BE2C (cell line): ENCODE data around the gene ADGRB3.

ENCODE experiments used
- DNase-seq: peaks from one replicate; pipeline ENCODE4 v3.0.0-alpha.2; 2020
- H3K27me3 ChIP-seq: fragments of 250-450 bp; sonication (Bioruptor Pico); 2 replicates; pipeline ENCODE4 v1.5.1; 2020; ENCODE audit warnings: mild to moderate bottlenecking
- H3K36me3 ChIP-seq: fragments of 250-450 bp; sonication (Bioruptor Pico); 2 replicates; pipeline ENCODE4 v1.5.1; 2020; ENCODE audit warnings: mild to moderate bottlenecking
- H3K4me1 ChIP-seq: fragments of 250-450 bp; sonication (Bioruptor Pico); 2 replicates; pipeline ENCODE4 v1.5.1; 2020
- H3K4me3 ChIP-seq: 2 replicates; pipeline ENCODE4 v1.5.1; 2011; ENCODE audit warnings: low read depth, low read length
- H3K9me3 ChIP-seq: fragments of 250-450 bp; sonication (Bioruptor Pico); 2 replicates; pipeline ENCODE4 v1.5.1; 2020
- TF ChIP-seq, protein P1 (sequence below): IDR thresholded peaks from 2 replicates; pipeline ENCODE4 v1.5.1; 2012; ENCODE audit warnings: mild to moderate bottlenecking, low read depth, low read length

Gene ADGRB3

DNA sequence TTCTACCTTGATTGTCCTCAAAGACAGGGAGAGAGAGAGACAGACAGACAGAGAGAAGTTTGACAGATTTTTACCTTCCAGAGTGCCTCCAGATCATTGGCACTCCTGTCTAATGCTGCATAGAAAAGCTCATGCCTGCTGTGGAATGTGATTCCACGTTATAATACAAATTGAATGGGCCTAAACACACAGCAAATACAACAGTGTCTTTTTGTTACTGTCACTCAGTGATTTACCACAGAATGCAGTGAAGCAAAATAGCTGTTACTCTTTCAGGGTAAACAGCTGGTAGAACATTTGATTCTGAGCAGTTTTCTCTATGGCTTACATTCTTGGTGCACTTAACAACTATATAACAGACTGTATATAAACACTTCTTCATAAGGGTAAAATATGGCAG is 603.0 kb downstream of the ADGRB3 start:
- no peaks in the 10 kb centered on the region for H3K9me3 ChIP-seq
- peaks cover 10% of the 10 kb centered on the region for H3K36me3 ChIP-seq
- H3K4me3 ChIP-seq, result no peak overlapping the region
- TF ChIP-seq, protein P1, sequence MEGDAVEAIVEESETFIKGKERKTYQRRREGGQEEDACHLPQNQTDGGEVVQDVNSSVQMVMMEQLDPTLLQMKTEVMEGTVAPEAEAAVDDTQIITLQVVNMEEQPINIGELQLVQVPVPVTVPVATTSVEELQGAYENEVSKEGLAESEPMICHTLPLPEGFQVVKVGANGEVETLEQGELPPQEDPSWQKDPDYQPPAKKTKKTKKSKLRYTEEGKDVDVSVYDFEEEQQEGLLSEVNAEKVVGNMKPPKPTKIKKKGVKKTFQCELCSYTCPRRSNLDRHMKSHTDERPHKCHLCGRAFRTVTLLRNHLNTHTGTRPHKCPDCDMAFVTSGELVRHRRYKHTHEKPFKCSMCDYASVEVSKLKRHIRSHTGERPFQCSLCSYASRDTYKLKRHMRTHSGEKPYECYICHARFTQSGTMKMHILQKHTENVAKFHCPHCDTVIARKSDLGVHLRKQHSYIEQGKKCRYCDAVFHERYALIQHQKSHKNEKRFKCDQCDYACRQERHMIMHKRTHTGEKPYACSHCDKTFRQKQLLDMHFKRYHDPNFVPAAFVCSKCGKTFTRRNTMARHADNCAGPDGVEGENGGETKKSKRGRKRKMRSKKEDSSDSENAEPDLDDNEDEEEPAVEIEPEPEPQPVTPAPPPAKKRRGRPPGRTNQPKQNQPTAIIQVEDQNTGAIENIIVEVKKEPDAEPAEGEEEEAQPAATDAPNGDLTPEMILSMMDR, result no peak
- no peaks in the 10 kb centered on the region for H3K27me3 ChIP-seq
- no peaks in the 10 kb centered on the region; the same call in 1 of the 2 replicates for H3K4me1 ChIP-seq
- DNase-seq, result no peak

DNA sequence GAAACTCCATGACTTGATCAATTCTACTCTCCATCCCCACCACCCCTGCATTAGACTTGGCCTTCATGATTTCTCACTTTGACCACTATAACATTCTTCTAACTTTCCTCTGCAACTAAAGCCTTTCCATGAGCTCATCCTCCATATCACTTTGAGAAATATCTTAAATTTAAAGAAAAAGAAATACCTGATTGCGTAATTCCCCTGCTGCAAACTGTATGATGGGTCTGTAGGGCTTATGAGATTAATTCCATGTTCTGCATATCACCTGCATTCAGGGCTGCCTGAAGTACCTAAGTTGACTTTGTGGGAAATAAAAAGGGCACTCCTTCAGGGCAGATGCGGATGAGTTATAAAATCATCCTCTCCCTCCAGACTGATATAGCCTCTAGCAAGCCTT is 611.9 kb downstream of the ADGRB3 start:
- TF ChIP-seq, protein P1, result no peak
- no peak for DNase-seq
- Histone ChIP-seq H3K36me3 (peaks cover 9% of the 10 kb centered on the region), H3K4me1 (no peaks in the 10 kb centered on the region), H3K9me3 (no peaks in the 10 kb centered on the region), H3K4me3 (no peak overlapping the region), H3K27me3 (no peaks in the 10 kb centered on the region)

DNA sequence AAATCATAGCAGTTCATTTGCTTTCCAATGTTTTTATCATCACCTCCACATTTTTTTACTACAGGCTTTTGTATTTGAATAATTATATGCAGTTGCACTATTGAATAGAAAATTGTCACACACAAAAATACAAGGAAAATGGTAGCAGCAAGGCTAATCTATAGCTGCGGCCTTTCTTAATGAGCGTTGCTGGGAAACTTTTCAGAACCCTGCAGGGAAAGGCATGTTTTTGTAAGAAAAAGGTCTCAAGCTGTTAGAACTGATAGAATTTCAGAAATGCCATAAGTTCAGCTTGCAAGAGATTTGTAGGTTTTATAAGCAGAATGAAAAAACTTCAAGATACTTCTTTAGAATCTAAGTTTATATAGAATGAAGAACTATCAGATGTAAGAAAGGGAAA is 625.9 kb downstream of the ADGRB3 start:
- no peaks in the 10 kb centered on the region for H3K27me3 ChIP-seq
- no peaks in the 10 kb centered on the region for H3K9me3 ChIP-seq
- TF ChIP-seq, protein P1, result no peak
- H3K36me3 ChIP-seq, result no peaks in the 10 kb centered on the region
- H3K4me1 ChIP-seq, result peaks cover 13% of the 10 kb centered on the region
- H3K4me3 ChIP-seq, result no peak overlapping the region
- no peak for DNase-seq

DNA sequence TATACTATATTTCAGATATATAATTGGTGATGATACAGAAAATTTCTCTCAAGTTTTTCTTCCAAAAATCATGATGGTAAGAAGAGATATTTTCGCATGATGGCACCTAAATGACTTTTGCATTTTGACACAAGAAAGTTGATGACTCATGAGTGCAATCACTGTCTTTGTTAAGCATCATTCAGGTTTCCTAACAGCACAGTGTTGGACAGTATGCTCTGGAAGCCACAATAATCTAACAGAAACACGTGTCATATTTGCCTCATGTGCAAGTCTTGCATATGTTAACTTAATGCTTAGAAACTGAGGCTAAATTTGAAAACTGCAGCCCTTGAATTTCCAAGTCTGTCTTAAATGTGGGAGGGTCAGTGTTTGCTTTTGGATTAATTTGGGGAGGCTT is 628.2 kb downstream of the ADGRB3 start:
- H3K36me3 ChIP-seq, result no peaks in the 10 kb centered on the region
- TF ChIP-seq, protein P1, result no peak

DNA sequence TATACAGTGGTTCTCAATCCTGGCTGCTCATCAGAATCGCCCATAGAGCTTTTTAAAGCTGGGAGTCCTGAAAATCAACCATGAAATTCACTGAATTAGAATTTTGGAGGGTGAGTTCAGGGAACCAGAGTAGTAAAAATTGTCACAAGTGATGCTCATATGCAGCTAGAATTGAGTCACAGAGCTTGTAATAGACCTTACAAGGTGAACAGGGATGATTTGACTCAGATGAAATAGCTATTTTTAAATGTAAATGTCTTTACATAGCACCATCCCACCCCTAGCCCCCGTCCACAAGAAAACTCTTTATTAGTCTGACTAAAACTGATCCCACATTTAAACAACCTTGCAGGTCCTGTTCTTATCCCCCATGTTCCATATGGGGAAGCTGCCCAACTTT is 630.0 kb downstream of the ADGRB3 start:
- H3K36me3 ChIP-seq, result no peaks in the 10 kb centered on the region
- H3K27me3 ChIP-seq, result no peaks in the 10 kb centered on the region
- peaks cover 13% of the 10 kb centered on the region for H3K4me1 ChIP-seq
- TF ChIP-seq, protein P1, result no peak
- no peak overlapping the region for H3K4me3 ChIP-seq
- DNase-seq, result no peak
- H3K9me3 ChIP-seq, result no peaks in the 10 kb centered on the region

More for the DNA sequence above, 628.2 kb downstream of the ADGRB3 start:
- H3K4me1 ChIP-seq, result peaks cover 13% of the 10 kb centered on the region
- DNase-seq, result no peak
- H3K4me3 ChIP-seq, result no peak overlapping the region
- no peaks in the 10 kb centered on the region for H3K27me3 ChIP-seq
- no peaks in the 10 kb centered on the region for H3K9me3 ChIP-seq

DNA sequence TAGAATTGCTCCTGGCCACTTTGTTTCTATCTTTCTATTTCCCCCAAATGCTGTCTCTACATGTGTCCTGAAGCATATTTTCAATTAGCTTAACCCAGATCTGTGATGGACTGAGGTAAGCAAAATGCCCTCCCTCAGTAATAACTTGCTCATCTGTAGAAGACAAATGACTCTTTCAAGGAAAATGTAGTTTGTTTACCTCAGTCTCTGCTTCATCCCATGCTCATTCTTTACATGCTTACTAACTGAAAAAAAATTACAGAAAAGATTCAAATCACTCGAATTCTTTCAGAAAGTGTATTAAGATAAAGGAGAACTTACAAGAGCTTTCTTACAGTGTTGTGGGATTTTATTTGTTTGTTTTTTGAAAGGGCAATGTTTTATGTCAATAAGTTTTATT is 630.6 kb downstream of the ADGRB3 start:
- no peaks in the 10 kb centered on the region for H3K27me3 ChIP-seq

More for the DNA sequence above, 630.6 kb downstream of the ADGRB3 start:
- DNase-seq, result no peak
- peaks cover 15% of the 10 kb centered on the region for H3K4me1 ChIP-seq
- no peaks in the 10 kb centered on the region for H3K9me3 ChIP-seq
- no peaks in the 10 kb centered on the region for H3K36me3 ChIP-seq
- no peak overlapping the region for H3K4me3 ChIP-seq
- TF ChIP-seq, protein P1, result no peak
